Endothelial cell of umbilical vein (primary cell): ENCODE results near the gene POC5. TPM values are rescaled to one million over a fixed set of nuclear protein-coding genes. Genes with fewer than 3 reads are reported as not detected.

Experiments used
- BruUV-seq: library from RNA; stranded (reverse); fragments of 400-500 nt; replicated peaks from 2 replicates; lab custom pipeline; 2021; lab: Mats Ljungman, UMichigan
- CTCF ChIA-PET: fragments of 300-600, 350-600 bp; sonication (Branson Sonifier 250); formaldehyde crosslinking; loops from one replicate; lab custom pipeline; 2021; ENCODE audit warnings: antibody characterized with exemption, inconsistent platforms; lab: Charles Lee
- POLR2A ChIA-PET: fragments of 300-600, 350-600 bp; sonication (Branson Sonifier 250); formaldehyde crosslinking; loops from one replicate; lab custom pipeline; 2021; ENCODE audit warnings: antibody characterized with exemption, inconsistent platforms; lab: Charles Lee
- DNase-seq: peaks from one replicate; pipeline ENCODE4 v3.0.0-alpha.2; 2011; ENCODE audit warnings: low read depth, low spot score
- FAIRE-seq: peaks from 2 replicates; lab custom pipeline; 2011; peaks lifted over from hg19 to GRCh38; lab: Jason Lieb, UNC
- H2AFZ ChIP-seq: 2 replicates; pipeline ENCODE4 v1.6.0; 2012; ENCODE audit warnings: low read depth, low read length, control low read depth, inconsistent platforms
- H3K27ac ChIP-seq: 2 replicates; pipeline ENCODE4 v1.5.1; 2011; ENCODE audit warnings: low read depth, mild to moderate bottlenecking, control low read depth, low read length, moderate library complexity; ENCODE audit not compliant: insufficient read depth
- H3K27me3 ChIP-seq, 2 experiments: 2 replicates each; pipeline versions ENCODE4 v1.6.0 to v1.6.1; 2011; ENCODE audit warnings: low read length in 2 of 2, mixed read lengths in 1 of 2; ENCODE audit not compliant: control insufficient read depth in 2 of 2, insufficient read depth in 2 of 2
- H3K36me3 ChIP-seq, 2 experiments: 2 replicates in 1 of 2; 3 replicates in 1 of 2; pipeline ENCODE4 v1.5.1; 2011; ENCODE audit warnings: low read length in 2 of 2, mild to moderate bottlenecking in 1 of 2, moderate library complexity in 1 of 2; ENCODE audit not compliant: control insufficient read depth in 2 of 2, insufficient read depth in 2 of 2; ENCODE audit errors: extremely low read depth in 1 of 2
- H3K4me1 ChIP-seq: 3 replicates; pipeline ENCODE4 v1.5.1; 2011; ENCODE audit warnings: mild to moderate bottlenecking, low read length; ENCODE audit not compliant: control insufficient read depth, insufficient read depth; ENCODE audit errors: extremely low read depth
- H3K4me2 ChIP-seq: 2 replicates; pipeline ENCODE4 v1.6.1; 2011; ENCODE audit warnings: low read length, control low read depth, mixed read lengths; ENCODE audit not compliant: insufficient read depth
- H3K4me3 ChIP-seq, 3 experiments: fragments of 200-600 bp in 1 of 3; sonication (generic), shearing (Covaris generic) in 1 of 3; replicated peaks in 1 of 3; 2 replicates each; pipeline ENCODE4 v1.5.1; 2011 to 2016; ENCODE audit warnings: control low read depth in 3 of 3, low read length in 3 of 3, mild to moderate bottlenecking in 2 of 3, inconsistent platforms in 1 of 3, low read depth in 1 of 3, moderate library complexity in 1 of 3; ENCODE audit not compliant: insufficient read depth in 1 of 3
- H3K79me2 ChIP-seq: 2 replicates; pipeline ENCODE4 v1.6.0; 2012; ENCODE audit warnings: low read length, inconsistent platforms; ENCODE audit not compliant: control insufficient read depth, insufficient read depth
- H3K9ac ChIP-seq: replicated peaks from 2 replicates; pipeline ENCODE3; 2011; ENCODE audit warnings: low read length, control low read depth; ENCODE audit not compliant: insufficient read depth; ENCODE audit errors: extremely low read depth
- H3K9me1 ChIP-seq: replicated peaks from 3 replicates; pipeline ENCODE4 v1.6.0; 2011; ENCODE audit warnings: mild to moderate bottlenecking, low read length; ENCODE audit not compliant: control insufficient read depth, insufficient read depth; ENCODE audit errors: extremely low read depth
- H3K9me3 ChIP-seq: replicated peaks from 2 replicates; pipeline ENCODE4 v1.5.1; 2012; ENCODE audit warnings: low read length, inconsistent platforms; ENCODE audit not compliant: control insufficient read depth, insufficient read depth
- H4K20me1 ChIP-seq: replicated peaks from 2 replicates; pipeline ENCODE3; 2011; ENCODE audit warnings: mild to moderate bottlenecking, low read length; ENCODE audit not compliant: control insufficient read depth, insufficient read depth; ENCODE audit errors: extremely low read depth
- EZH2 ChIP-seq: IDR thresholded peaks from 2 replicates; pipeline ENCODE4 v1.6.1; 2012; ENCODE audit warnings: borderline replicate concordance, low read depth, mild to moderate bottlenecking, moderate library complexity, low read length, inconsistent platforms; ENCODE audit not compliant: severe bottlenecking
- FOS ChIP-seq: IDR thresholded peaks from 2 replicates; pipeline ENCODE4 v1.6.1; 2011; ENCODE audit warnings: mild to moderate bottlenecking, low read length, moderate library complexity, borderline replicate concordance; ENCODE audit not compliant: insufficient read depth
- GATA2 ChIP-seq: IDR thresholded peaks from 2 replicates; pipeline ENCODE4 v1.7.0; 2011; ENCODE audit warnings: low read depth, mild to moderate bottlenecking, moderate library complexity, mixed read lengths, low read length; ENCODE audit not compliant: insufficient read length, insufficient read depth
- JUN ChIP-seq: IDR thresholded peaks from 2 replicates; pipeline ENCODE4 v1.6.1; 2011; ENCODE audit warnings: borderline replicate concordance, low read depth; ENCODE audit not compliant: insufficient read length, insufficient read depth
- MAX ChIP-seq: IDR thresholded peaks from 2 replicates; pipeline ENCODE4 v1.6.1; 2011; ENCODE audit not compliant: insufficient read depth, insufficient read length
- MYC ChIP-seq: IDR thresholded peaks from one replicate; pipeline ENCODE4 v1.6.1; 2011; ENCODE audit warnings: mild to moderate bottlenecking, low read depth, low read length
- POLR2A ChIP-seq: IDR thresholded peaks from 2 replicates; pipeline ENCODE4 v1.6.1; 2012; ENCODE audit warnings: low read depth, mild to moderate bottlenecking, control low read depth, low read length
- POLR2AphosphoS5 ChIP-seq: IDR thresholded peaks from 2 replicates; pipeline ENCODE4 v1.6.1; 2012; ENCODE audit warnings: low read depth, mild to moderate bottlenecking, control low read depth, low read length, moderate library complexity; ENCODE audit not compliant: insufficient read depth
- dilution Hi-C: fragments of 300-500 bp; cut with MboI; formaldehyde crosslinking; loops from one replicate; pipeline ENCODE4 v1.15.0; 2019; ENCODE audit warnings: low sequenced_read_pairs; ENCODE audit not compliant: extremely low pct_ligation_motif_present
- intact Hi-C: fragments of 100-400 bp; cut with micrococcal nuclease; formaldehyde crosslinking; loops from one replicate; pipeline ENCODE4 v1.10.0; 2022
- polyA plus RNA-seq, 4 experiments: library from polyadenylated mRNA; depleted of rRNA in 3 of 4; stranded (reverse) in 3 of 4; unstranded in 1 of 4; fragments of >200 nt; gene quantifications; 2 replicates each; pipeline versions ENCODE4 v1.2.1 to v1.2.3, GENCODE V29; 2011 to 2012; ENCODE audit warnings: missing spikeins in 1 of 4
- total RNA-seq: library from RNA; stranded (reverse); gene quantifications from 2 replicates; pipeline ENCODE4 v1.2.3, GENCODE V29; 2021
- TF ChIP-seq, protein P1 (sequence below), 2 donors: IDR thresholded peaks; 1 replicate in 1 of 2; 2 replicates in 1 of 2; pipeline ENCODE4 v1.5.1; 2011; ENCODE audit warnings: low read length in 2 of 2, mild to moderate bottlenecking in 2 of 2, moderate library complexity in 2 of 2, control low read depth in 1 of 2, inconsistent platforms in 1 of 2, low read depth in 1 of 2; ENCODE audit not compliant: insufficient read depth in 1 of 2; ENCODE audit errors: extremely low read depth in 1 of 2

POC5 gene
- total and polyA plus RNA-seq, 2 donors (not counting 3 experiments of a cell fraction or from before 2014, with no cell fraction given): 8.3 to 15.9 TPM

GRCh38 chr5:75758116-75758515, 40.9 kb upstream of the POC5 start:
- CTCF ChIA-PET: no interaction called here
- dilution Hi-C loops: no loop called here

More at GRCh38 chr5:75758116-75758515, 40.9 kb upstream of the POC5 start:
- Histone ChIP-seq H3K9ac (no peak overlapping the region), H3K9me1 (no peaks in the 10 kb centered on the region), H3K36me3 (no peaks in the 10 kb centered on the region), H3K4me1 (no peaks in the 10 kb centered on the region), H3K27ac (no peak overlapping the region), H3K79me2 (no peaks in the 10 kb centered on the region), H3K4me3 (no peak overlapping the region), H2AFZ (no peak overlapping the region), H3K27me3 (peaks cover 4 to 9% of the 10 kb centered on the region in 2 experiments), H3K9me3 (no peaks in the 10 kb centered on the region), H3K4me2 (no peak overlapping the region), H4K20me1 (no peaks in the 10 kb centered on the region)
- BruUV-seq: no TSS peak
- DNase-seq (no peak), FAIRE-seq (no peak)
- POLR2A ChIA-PET: no interaction called here
- TF ChIP-seq FOS (no peak), EZH2 (no peak), GATA2 (no peak), JUN (no peak), POLR2AphosphoS5 (no peak), MYC (no peak), POLR2A (no peak), MAX (no peak)
- TF ChIP-seq, protein P1, sequence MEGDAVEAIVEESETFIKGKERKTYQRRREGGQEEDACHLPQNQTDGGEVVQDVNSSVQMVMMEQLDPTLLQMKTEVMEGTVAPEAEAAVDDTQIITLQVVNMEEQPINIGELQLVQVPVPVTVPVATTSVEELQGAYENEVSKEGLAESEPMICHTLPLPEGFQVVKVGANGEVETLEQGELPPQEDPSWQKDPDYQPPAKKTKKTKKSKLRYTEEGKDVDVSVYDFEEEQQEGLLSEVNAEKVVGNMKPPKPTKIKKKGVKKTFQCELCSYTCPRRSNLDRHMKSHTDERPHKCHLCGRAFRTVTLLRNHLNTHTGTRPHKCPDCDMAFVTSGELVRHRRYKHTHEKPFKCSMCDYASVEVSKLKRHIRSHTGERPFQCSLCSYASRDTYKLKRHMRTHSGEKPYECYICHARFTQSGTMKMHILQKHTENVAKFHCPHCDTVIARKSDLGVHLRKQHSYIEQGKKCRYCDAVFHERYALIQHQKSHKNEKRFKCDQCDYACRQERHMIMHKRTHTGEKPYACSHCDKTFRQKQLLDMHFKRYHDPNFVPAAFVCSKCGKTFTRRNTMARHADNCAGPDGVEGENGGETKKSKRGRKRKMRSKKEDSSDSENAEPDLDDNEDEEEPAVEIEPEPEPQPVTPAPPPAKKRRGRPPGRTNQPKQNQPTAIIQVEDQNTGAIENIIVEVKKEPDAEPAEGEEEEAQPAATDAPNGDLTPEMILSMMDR (IDR thresholded peaks at IDR 0.05; ENCODE audit: extremely low read depth in 1 of 2, insufficient read depth in 1 of 2, low read depth in 1 of 2, low read length in 2 of 2): no peak
- intact Hi-C loops: no loop called here
